Fibroblast of villous mesenchyme (primary cell): ENCODE measurements around the gene CYP24A1. TPM values are rescaled to one million over a fixed set of nuclear protein-coding genes. Genes with fewer than 3 reads are reported as not detected.

Source experiments
- DNase-seq: peaks from one replicate; pipeline ENCODE4 v3.0.0-alpha.2; 2010; ENCODE audit warnings: low read depth
- H3K4me3 ChIP-seq: 2 replicates; pipeline ENCODE4 v1.5.1; 2011; ENCODE audit warnings: low read depth, mild to moderate bottlenecking, low read length
- total RNA-seq: library from RNA; depleted of rRNA; stranded (reverse); fragments of >200 nt; gene quantifications from 2 replicates; pipeline ENCODE4 v1.2.3, GENCODE V29; 2012
- TF ChIP-seq, protein P1 (sequence below): IDR thresholded peaks from 2 replicates; pipeline ENCODE4 v1.5.1; 2012; ENCODE audit warnings: low read depth, mild to moderate bottlenecking, low read length; ENCODE audit not compliant: insufficient read depth

CYP24A1 gene
- not detected in 2 replicates for total RNA-seq

GRCh38 chr20:54173653-54174456 lies at the start of gene CYP24A1:
Gene CYP24A1, minus strand, starts transcription at chr20:54173986. Its CDS starts 407 bp downstream, at chr20:54173579.
- DNase-seq = peak; percentile 11
- H3K4me3 ChIP-seq = peak within 1 kb of the TSS; percentile 12
- TF ChIP-seq, protein P1, sequence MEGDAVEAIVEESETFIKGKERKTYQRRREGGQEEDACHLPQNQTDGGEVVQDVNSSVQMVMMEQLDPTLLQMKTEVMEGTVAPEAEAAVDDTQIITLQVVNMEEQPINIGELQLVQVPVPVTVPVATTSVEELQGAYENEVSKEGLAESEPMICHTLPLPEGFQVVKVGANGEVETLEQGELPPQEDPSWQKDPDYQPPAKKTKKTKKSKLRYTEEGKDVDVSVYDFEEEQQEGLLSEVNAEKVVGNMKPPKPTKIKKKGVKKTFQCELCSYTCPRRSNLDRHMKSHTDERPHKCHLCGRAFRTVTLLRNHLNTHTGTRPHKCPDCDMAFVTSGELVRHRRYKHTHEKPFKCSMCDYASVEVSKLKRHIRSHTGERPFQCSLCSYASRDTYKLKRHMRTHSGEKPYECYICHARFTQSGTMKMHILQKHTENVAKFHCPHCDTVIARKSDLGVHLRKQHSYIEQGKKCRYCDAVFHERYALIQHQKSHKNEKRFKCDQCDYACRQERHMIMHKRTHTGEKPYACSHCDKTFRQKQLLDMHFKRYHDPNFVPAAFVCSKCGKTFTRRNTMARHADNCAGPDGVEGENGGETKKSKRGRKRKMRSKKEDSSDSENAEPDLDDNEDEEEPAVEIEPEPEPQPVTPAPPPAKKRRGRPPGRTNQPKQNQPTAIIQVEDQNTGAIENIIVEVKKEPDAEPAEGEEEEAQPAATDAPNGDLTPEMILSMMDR = no peak

- TF ChIP-seq, protein P1 = no peak
- no peak for DNase-seq
These were observed 49.5 kb upstream of the CYP24A1 start for GRCh38 chr20:54223285-54223684.

DNA sequence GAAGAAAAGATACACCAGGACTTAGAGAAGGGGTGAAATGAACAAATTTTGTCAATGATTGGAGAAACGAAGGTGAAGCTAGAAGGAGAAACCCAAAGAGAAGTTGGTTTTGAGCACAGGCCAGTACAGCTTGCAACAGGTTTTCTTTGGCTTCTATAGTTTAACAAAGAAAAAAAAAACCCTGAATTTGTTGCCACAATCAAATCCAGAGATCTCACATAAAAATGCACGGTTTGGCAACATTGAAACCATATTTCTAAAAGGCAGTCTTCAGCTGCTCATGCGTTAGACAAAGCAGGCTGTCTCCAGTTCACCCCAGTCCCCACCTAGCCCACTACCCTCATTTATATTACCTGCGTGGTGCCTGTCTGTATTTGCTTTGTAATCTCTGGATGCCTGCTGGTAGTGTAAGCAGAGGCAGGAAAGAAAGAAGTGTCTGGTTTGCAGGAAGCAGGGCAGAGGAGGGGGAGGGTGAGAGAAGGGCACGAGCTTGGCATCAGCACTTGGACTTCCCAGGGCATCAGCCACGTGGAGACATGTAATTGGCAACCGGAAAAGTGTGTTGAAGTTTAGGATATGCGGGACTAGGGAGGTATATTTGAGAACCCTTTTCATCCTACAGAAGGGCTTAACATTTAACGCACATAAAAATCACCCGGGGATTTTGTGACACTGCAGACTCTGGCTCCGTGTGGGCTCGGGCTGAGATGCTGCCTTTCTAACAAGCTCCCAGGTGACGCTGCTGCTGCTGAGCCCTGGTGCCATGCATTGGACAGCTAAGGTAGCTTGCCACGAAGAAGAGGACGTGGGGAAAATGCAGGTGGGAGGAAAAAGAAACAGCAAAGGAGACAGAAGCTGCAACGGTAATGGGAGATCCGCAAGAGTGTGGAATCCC lies 48.5 kb upstream of the CYP24A1 start:
- TF ChIP-seq, protein P1 = no peak
- DNase-seq = no peak

More at GRCh38 chr20:54223285-54223684, 49.5 kb upstream of the CYP24A1 start:
- no peak overlapping the region for H3K4me3 ChIP-seq

DNA sequence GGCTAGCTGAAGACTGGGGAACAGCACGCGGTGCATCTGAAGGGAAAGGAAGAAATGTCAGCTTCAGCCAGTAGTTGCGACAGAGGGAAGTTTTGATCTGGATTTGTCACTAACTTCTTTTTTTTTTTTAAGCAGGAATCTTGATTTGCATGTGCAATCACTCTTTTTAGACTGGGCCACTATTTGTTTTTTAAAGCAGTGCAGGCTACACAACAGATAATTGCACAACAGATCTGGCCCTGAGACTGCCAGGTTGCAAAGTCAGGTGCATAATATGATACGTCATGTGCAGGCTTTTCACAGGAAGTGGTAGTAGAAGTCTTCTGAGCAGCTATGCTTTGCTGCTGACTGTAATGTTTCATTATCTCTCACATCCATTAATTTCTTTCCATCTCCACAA lies 47.6 kb upstream of the CYP24A1 start:
- DNase-seq = no peak
- TF ChIP-seq, protein P1 = no peak
- no peak overlapping the region for H3K4me3 ChIP-seq

More for the DNA sequence above, 48.5 kb upstream of the CYP24A1 start:
- no peak overlapping the region for H3K4me3 ChIP-seq

- TF ChIP-seq, protein P1 = no peak
- no peak for DNase-seq
- H3K4me3 ChIP-seq = no peak overlapping the region
These were observed 46.9 kb upstream of the CYP24A1 start for GRCh38 chr20:54220722-54221121.

GRCh38 chr20:54219751-54220426 lies 46.1 kb upstream of the CYP24A1 start:
- TF ChIP-seq, protein P1 = peak; percentile 55
- DNase-seq = peak; percentile 51
- no peak overlapping the region for H3K4me3 ChIP-seq
